GM21515 (cell line): ENCODE results near the gene NELL1.

Experiments used
- ATAC-seq: cut with Tn5 transposase; IDR thresholded peaks from one replicate; pipeline ENCODE4 v1.9.1; 2021; ENCODE audit not compliant: unreplicated experiment

NELL1 gene

GRCh38 chr11:20865161-20865560 lies 195.8 kb downstream of the NELL1 start:
- ATAC-seq: no peak

GRCh38 chr11:20869123-20869522 lies 199.7 kb downstream of the NELL1 start:
- no peak for ATAC-seq

GRCh38 chr11:20873054-20873453 lies 203.7 kb downstream of the NELL1 start:
- no peak for ATAC-seq

GRCh38 chr11:20874358-20874757 lies 205.0 kb downstream of the NELL1 start:
- no peak for ATAC-seq

GRCh38 chr11:20875889-20876288 lies 206.5 kb downstream of the NELL1 start:
- ATAC-seq: no peak

GRCh38 chr11:20876738-20877137 lies 207.4 kb downstream of the NELL1 start:
- no peak for ATAC-seq

- ATAC-seq: no peak
Observed at GRCh38 chr11:20880094-20880493, 210.7 kb downstream of the NELL1 start.

- no peak for ATAC-seq
Observed at GRCh38 chr11:20881328-20882079, 212.1 kb downstream of the NELL1 start.

GRCh38 chr11:20887137-20887536 lies 217.8 kb downstream of the NELL1 start:
- ATAC-seq: no peak

GRCh38 chr11:20894296-20894695 lies 224.9 kb downstream of the NELL1 start:
- ATAC-seq: no peak

- no peak for ATAC-seq
Observed at GRCh38 chr11:20909995-20910726, 240.8 kb downstream of the NELL1 start.

- ATAC-seq: no peak
Observed at GRCh38 chr11:20910733-20911132, 241.3 kb downstream of the NELL1 start.

GRCh38 chr11:20912065-20912821 lies 242.9 kb downstream of the NELL1 start:
- no peak for ATAC-seq

- ATAC-seq: no peak
Observed at GRCh38 chr11:20912922-20913512, 243.6 kb downstream of the NELL1 start.

GRCh38 chr11:20917306-20917705 lies 247.9 kb downstream of the NELL1 start:
- ATAC-seq: no peak

- no peak for ATAC-seq
Observed at GRCh38 chr11:20926799-20927540, 257.6 kb downstream of the NELL1 start.

GRCh38 chr11:20931029-20931428 lies 261.6 kb downstream of the NELL1 start:
- no peak for ATAC-seq

- no peak for ATAC-seq
Observed at GRCh38 chr11:20933086-20933485, 263.7 kb downstream of the NELL1 start.

GRCh38 chr11:20933958-20934357 lies 264.6 kb downstream of the NELL1 start:
- ATAC-seq: no peak

- ATAC-seq: no peak
Observed at GRCh38 chr11:20934516-20934915, 265.1 kb downstream of the NELL1 start.

GRCh38 chr11:20937826-20938225 lies 268.4 kb downstream of the NELL1 start:
- ATAC-seq: no peak
